Measurements from ENCODE around the gene CMSS1. TPM values are rescaled to one million over a fixed set of nuclear protein-coding genes. Genes with fewer than 3 reads are reported as not detected.

Gene CMSS1
- total RNA-seq, 4 donors from 2014 or later: 23.2 to 89.5 (median 67.6) TPM

GRCh38 chr3:100173961-100174360 is 356.3 kb downstream of the CMSS1 start:
- H3K27me3 ChIP-seq: no peaks in the 10 kb centered on the region
- H3K27ac ChIP-seq: no peak overlapping the region
- peaks cover 14 to 24% of the 10 kb centered on the region in 2 donors for H3K4me1 ChIP-seq
- ATAC-seq (no peak), DNase-seq (no peak)
- no peaks in the 10 kb centered on the region for H3K9me3 ChIP-seq
- H3K36me3 ChIP-seq: peaks cover 0 to 10% of the 10 kb centered on the region in 2 donors
- intact Hi-C loops (cut with DNase I; ENCODE audit: low total_unique reads): no loop called here
- in situ Hi-C loops (cut with MboI; ENCODE audit: low sequenced_read_pairs in 4 of 4): no loop called here
- H3K4me3 ChIP-seq: no peak overlapping the region
- TF ChIP-seq CTCF (IDR thresholded peaks at IDR 0.05 in 4 of 5, conservative IDR thresholded peaks at IDR 0.05 in 1 of 5) (no peak), POLR2A (IDR thresholded peaks at IDR 0.05) (no peak)

- H3K4me1 ChIP-seq: peaks cover 0 to 8% of the 10 kb centered on the region in 2 donors
- H3K27me3 ChIP-seq: no peaks in the 10 kb centered on the region
- no peak overlapping the region for H3K27ac ChIP-seq
- in situ Hi-C loops (cut with MboI; ENCODE audit: low sequenced_read_pairs in 4 of 4) (no loop called here), intact Hi-C loops (cut with DNase I; ENCODE audit: low total_unique reads) (no loop called here)
- peaks cover 0 to 7% (median 0%) of the 10 kb centered on the region in 3 donors for H3K9me3 ChIP-seq
- no peak overlapping the region for H3K4me3 ChIP-seq
- no peak for DNase-seq
- H3K36me3 ChIP-seq: peaks cover 0 to 14% of the 10 kb centered on the region in 2 donors
- ATAC-seq: no peak
- TF ChIP-seq POLR2A (IDR thresholded peaks at IDR 0.05) (no peak), CTCF (IDR thresholded peaks at IDR 0.05 in 4 of 5, conservative IDR thresholded peaks at IDR 0.05 in 1 of 5) (no peak)
These were observed 358.1 kb downstream of the CMSS1 start for GRCh38 chr3:100175637-100176280.

- TF ChIP-seq POLR2A (IDR thresholded peaks at IDR 0.05) (no peak), CTCF (IDR thresholded peaks at IDR 0.05 in 4 of 5, conservative IDR thresholded peaks at IDR 0.05 in 1 of 5) (no peak)
- ATAC-seq: no peak
- Histone ChIP-seq H3K4me1 (peaks cover 7 to 8% of the 10 kb centered on the region in 2 donors), H3K36me3 (peaks cover 0 to 14% of the 10 kb centered on the region in 2 donors), H3K4me3 (no peak overlapping the region), H3K9me3 (peaks cover 0 to 7% (median 0%) of the 10 kb centered on the region in 3 donors), H3K27me3 (no peaks in the 10 kb centered on the region), H3K27ac (no peak overlapping the region)
- intact Hi-C loops (cut with DNase I; ENCODE audit: low total_unique reads) (no loop called here), in situ Hi-C loops (cut with MboI; ENCODE audit: low sequenced_read_pairs in 4 of 4) (no loop called here)
- DNase-seq: no peak
These were observed 362.2 kb downstream of the CMSS1 start for GRCh38 chr3:100179692-100180349.

- in situ Hi-C loops (cut with MboI; ENCODE audit: low sequenced_read_pairs in 4 of 4): no loop called here
- DNase-seq (no peak), ATAC-seq (no peak)
- Histone ChIP-seq H3K9me3 (peaks cover 0 to 7% (median 0%) of the 10 kb centered on the region in 3 donors), H3K27me3 (no peaks in the 10 kb centered on the region), H3K36me3 (peaks cover 0 to 7% of the 10 kb centered on the region in 2 donors), H3K4me3 (no peak overlapping the region), H3K27ac (no peak overlapping the region), H3K4me1 (peaks cover 10 to 17% of the 10 kb centered on the region in 2 donors)
- intact Hi-C loops (cut with DNase I; ENCODE audit: low total_unique reads): no loop called here
- TF ChIP-seq CTCF (IDR thresholded peaks at IDR 0.05 in 4 of 5, conservative IDR thresholded peaks at IDR 0.05 in 1 of 5) (no peak), POLR2A (IDR thresholded peaks at IDR 0.05) (no peak)
These were observed 366.0 kb downstream of the CMSS1 start for GRCh38 chr3:100183608-100184125.
